Measurements from ENCODE around the gene TFAP2C. TPM values are rescaled to one million over a fixed set of nuclear protein-coding genes. Genes with fewer than 3 reads are reported as not detected.

Gene TFAP2C
- total RNA-seq, 3 donors from 2014 or later, result not detected

DNA sequence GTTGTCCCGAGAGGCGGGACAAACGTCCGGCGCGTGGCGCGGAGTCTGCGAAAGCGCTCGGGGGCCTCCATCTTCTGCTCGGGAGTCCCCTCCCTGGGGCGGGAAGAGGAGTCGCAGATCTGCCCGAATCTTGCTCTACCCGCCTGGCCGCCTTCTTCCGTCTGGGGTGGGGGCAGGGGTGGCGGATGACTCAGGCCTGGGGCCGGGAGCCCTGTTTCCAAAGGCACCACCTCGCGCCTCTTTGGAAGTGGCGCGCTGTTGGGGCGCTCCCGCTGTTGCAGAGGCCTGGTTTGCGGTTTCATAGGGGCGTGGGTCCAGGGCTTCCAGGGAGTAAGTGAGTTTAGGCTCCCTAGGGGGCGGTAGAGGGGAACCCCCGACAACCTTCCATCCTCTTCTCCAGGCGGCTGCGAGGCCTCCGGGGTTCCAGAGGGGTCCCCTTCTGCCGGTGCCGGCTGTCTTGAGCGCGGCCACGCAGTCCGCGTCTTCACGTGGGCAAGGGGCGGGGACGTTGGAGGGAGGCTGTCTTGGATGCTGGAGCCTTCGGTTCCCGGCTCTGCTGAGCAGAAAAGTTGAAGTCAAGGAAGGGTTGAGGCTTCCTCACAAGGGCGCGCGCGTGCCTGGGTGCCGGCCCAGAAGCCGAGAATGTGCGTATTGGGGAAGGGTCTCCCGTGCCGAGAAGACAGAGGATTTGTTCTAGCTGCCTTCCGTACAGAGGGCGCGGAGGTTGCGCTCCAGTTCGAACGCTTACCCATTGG, 2.6 kb upstream of the TFAP2C start:
- no peak for ATAC-seq
- no peaks in the 10 kb centered on the region for H3K9me3 Mint-ChIP-seq
- H3K36me3 Mint-ChIP-seq (ENCODE audit: insufficient read depth), result no peaks in the 10 kb centered on the region
- no peak overlapping the region for H3K4me3 Mint-ChIP-seq
- peaks cover 9% of the 10 kb centered on the region for H3K4me1 Mint-ChIP-seq (ENCODE audit: low read depth)
- peaks cover 61% of the 10 kb centered on the region for H3K27me3 Mint-ChIP-seq (ENCODE audit: low read depth)
- DNase-seq, result no peak

GRCh38 chr20:56627122-56628014, 1.7 kb upstream of the TFAP2C start:
- Mint-ChIP-seq H3K36me3 (ENCODE audit: insufficient read depth) (no peaks in the 10 kb centered on the region), H3K4me3 (peak overlapping the region; percentile 12), H3K27me3 (ENCODE audit: low read depth) (peaks cover 62% of the 10 kb centered on the region), H3K9me3 (no peaks in the 10 kb centered on the region), H3K4me1 (ENCODE audit: low read depth) (peaks cover 9% of the 10 kb centered on the region)
- no peak for ATAC-seq
- DNase-seq, result no peak

DNA sequence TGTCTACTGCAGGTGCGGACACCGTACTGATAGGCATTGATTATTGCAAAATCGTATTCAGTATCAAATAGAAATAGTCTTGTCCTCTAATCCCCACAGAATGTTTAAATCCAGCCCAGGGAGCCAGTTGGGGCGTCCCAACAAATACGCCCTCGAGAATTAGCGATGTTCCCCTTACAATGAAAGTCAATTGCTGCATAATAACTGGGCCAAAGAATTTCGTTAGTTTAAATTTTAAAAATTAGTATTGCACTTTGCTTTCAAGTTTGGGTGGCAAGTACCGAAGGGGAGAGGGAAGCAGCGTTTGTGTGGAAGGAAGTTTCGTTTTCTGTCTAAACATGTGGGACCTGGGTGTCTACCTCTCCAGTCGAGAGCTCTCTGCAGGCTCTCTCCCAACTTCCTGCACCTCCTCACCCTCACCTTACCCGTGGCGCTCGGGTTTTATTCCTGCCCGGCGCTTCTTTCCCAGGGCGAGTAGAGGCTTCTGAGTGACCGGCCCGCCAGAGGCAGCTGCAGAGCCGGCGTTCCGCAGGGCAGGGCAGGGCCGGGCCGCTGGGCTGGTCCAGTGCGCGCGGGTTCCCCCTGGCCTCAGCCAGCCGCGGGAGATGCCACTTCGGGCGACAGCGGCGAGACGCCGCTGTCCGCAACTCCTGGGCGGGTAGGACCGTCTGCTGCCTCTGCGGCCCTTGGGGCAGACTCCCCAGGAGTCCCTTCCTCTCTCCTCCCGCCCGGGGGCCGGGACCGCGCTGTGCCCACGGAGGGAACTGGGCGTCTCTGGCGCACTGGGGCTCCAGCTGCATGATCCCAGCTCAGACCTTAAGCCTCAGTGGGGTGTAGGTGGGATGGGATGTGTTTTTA, 862 bp upstream of the TFAP2C start:
- Mint-ChIP-seq H3K27me3 (ENCODE audit: low read depth) (peaks cover 63% of the 10 kb centered on the region), H3K4me1 (ENCODE audit: low read depth) (peaks cover 9% of the 10 kb centered on the region), H3K9me3 (no peaks in the 10 kb centered on the region), H3K4me3 (peak overlapping the region; percentile 38), H3K36me3 (ENCODE audit: insufficient read depth) (no peaks in the 10 kb centered on the region)
- ATAC-seq (peak; percentile 18 to 21), DNase-seq (no peak)

DNA sequence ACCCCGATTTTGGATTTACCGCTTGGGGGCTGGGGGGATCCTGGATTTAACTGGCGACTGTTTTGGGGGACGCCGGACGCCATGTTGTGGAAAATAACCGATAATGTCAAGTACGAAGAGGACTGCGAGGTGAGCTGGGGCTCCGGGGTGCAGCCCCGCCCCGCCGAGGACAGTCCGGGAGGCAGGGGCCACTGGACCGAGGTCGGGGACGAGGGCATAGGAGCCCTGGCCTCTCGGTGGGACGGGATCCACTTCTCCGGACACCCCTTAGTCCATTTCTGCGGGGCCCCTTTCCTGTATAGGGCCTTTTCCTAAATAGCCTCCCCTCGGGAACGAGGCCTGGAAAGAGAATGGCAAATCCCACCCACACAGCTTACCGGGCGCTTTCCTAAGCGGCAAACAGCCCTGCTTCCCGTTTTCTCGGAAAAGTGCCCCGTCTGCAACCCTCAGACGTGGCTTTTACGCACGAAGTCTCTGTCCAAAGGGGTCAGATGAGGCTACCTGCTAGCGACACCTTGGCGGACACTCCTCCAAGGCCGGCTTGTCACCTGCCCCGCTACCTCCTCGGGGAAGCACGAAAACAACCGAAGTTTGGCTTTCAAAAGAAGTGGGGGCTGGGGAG, 469 bp downstream of the TFAP2C start:
- H3K4me1 Mint-ChIP-seq (ENCODE audit: low read depth), result peaks cover 9% of the 10 kb centered on the region
- peaks cover 66% of the 10 kb centered on the region for H3K27me3 Mint-ChIP-seq (ENCODE audit: low read depth)
- no peaks in the 10 kb centered on the region for H3K9me3 Mint-ChIP-seq
- no peaks in the 10 kb centered on the region for H3K36me3 Mint-ChIP-seq (ENCODE audit: insufficient read depth)
- H3K4me3 Mint-ChIP-seq, result no peak overlapping the region
- ATAC-seq (no peak), DNase-seq (no peak)

DNA sequence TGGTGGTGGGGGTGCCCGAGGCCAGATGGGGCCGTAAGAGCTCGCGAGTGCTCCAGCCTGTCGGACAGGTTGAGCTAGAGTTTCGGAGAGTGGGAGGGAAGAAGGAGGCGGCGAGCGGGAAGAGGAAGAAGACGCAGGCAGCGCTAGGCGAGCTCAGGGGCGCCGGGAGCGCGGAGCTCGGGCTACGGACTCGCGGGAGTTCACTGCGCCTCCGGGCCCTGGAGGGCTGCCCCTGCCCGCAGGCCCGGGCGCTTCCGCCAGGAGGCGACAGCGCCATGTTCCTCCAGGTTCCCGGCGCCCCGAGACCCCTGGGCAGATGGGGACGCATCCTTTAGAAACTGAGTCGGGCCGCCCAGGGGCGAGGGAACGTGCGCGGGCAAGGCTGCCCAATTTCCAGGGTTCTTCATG, 984 bp downstream of the TFAP2C start:
- DNase-seq (no peak), ATAC-seq (peak in 1 of 2 donors; percentile 29)
- H3K4me3 Mint-ChIP-seq, result no peak overlapping the region

GRCh38 chr20:56630506-56631317, 1.6 kb downstream of the TFAP2C start:
- no peaks in the 10 kb centered on the region for H3K9me3 Mint-ChIP-seq
- peaks cover 9% of the 10 kb centered on the region for H3K4me1 Mint-ChIP-seq (ENCODE audit: low read depth)
- no peak for DNase-seq
- no peak for ATAC-seq
- peaks cover 61% of the 10 kb centered on the region for H3K27me3 Mint-ChIP-seq (ENCODE audit: low read depth)
- H3K36me3 Mint-ChIP-seq (ENCODE audit: insufficient read depth), result no peaks in the 10 kb centered on the region
- no peak overlapping the region for H3K4me3 Mint-ChIP-seq

More for the DNA sequence above, 984 bp downstream of the TFAP2C start:
- Mint-ChIP-seq H3K27me3 (ENCODE audit: low read depth) (peaks cover 62% of the 10 kb centered on the region), H3K36me3 (ENCODE audit: insufficient read depth) (no peaks in the 10 kb centered on the region), H3K9me3 (no peaks in the 10 kb centered on the region), H3K4me1 (ENCODE audit: low read depth) (peaks cover 9% of the 10 kb centered on the region)

DNA sequence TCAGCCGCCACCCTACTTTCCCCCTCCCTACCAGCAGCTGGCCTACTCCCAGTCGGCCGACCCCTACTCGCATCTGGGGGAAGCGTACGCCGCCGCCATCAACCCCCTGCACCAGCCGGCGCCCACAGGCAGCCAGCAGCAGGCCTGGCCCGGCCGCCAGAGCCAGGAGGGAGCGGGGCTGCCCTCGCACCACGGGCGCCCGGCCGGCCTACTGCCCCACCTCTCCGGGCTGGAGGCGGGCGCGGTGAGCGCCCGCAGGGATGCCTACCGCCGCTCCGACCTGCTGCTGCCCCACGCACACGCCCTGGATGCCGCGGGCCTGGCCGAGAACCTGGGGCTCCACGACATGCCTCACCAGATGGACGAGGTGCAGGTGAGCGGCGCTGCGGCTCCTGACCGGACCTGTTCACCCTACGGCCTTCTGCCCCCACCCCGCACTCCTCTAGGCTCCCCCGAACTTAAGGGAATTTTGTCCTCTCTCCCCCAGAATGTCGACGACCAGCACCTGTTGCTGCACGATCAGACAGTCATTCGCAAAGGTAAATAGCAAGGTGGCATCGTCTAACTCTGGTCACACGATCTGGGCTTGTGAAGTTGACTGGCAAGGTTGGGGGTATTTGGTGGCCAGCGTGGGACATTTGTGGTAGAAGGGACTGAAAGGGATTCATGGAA, 2.3 kb downstream of the TFAP2C start:
- no peaks in the 10 kb centered on the region for H3K9me3 Mint-ChIP-seq
- H3K27me3 Mint-ChIP-seq (ENCODE audit: low read depth), result peaks cover 59% of the 10 kb centered on the region
- H3K4me3 Mint-ChIP-seq, result no peak overlapping the region
- no peak for ATAC-seq
- no peaks in the 10 kb centered on the region for H3K36me3 Mint-ChIP-seq (ENCODE audit: insufficient read depth)
- peaks cover 9% of the 10 kb centered on the region for H3K4me1 Mint-ChIP-seq (ENCODE audit: low read depth)
- no peak for DNase-seq

GRCh38 chr20:56631990-56632327, 2.9 kb downstream of the TFAP2C start:
- no peak for ATAC-seq
- Mint-ChIP-seq H3K4me1 (ENCODE audit: low read depth) (peaks cover 9% of the 10 kb centered on the region), H3K27me3 (ENCODE audit: low read depth) (peaks cover 54% of the 10 kb centered on the region), H3K9me3 (no peaks in the 10 kb centered on the region), H3K4me3 (no peak overlapping the region), H3K36me3 (ENCODE audit: insufficient read depth) (no peaks in the 10 kb centered on the region)
- DNase-seq, result no peak

DNA sequence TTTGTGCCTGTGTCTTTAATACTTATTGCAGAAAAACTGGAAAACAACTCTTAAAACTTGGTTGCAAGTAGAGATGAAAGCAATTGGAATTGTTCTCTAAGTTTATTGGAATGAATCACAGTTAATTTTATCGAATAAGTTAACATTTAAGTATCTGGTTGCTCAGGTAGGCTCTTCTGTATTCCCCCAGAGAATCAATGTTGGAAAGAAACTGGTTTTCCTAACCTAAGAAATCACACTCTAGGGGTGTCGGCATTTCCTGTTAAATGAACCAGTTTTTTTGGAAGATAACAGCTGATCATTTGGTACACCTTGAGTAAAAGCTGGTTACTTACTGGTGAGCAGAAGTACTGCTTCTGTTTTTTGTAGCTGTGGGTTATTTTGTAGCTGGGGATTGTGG, 5.2 kb downstream of the TFAP2C start:
- Mint-ChIP-seq H3K4me1 (ENCODE audit: low read depth) (no peaks in the 10 kb centered on the region), H3K9me3 (no peaks in the 10 kb centered on the region), H3K4me3 (no peak overlapping the region), H3K36me3 (ENCODE audit: insufficient read depth) (no peaks in the 10 kb centered on the region), H3K27me3 (ENCODE audit: low read depth) (peaks cover 39% of the 10 kb centered on the region)
- no peak for DNase-seq
- no peak for ATAC-seq

DNA sequence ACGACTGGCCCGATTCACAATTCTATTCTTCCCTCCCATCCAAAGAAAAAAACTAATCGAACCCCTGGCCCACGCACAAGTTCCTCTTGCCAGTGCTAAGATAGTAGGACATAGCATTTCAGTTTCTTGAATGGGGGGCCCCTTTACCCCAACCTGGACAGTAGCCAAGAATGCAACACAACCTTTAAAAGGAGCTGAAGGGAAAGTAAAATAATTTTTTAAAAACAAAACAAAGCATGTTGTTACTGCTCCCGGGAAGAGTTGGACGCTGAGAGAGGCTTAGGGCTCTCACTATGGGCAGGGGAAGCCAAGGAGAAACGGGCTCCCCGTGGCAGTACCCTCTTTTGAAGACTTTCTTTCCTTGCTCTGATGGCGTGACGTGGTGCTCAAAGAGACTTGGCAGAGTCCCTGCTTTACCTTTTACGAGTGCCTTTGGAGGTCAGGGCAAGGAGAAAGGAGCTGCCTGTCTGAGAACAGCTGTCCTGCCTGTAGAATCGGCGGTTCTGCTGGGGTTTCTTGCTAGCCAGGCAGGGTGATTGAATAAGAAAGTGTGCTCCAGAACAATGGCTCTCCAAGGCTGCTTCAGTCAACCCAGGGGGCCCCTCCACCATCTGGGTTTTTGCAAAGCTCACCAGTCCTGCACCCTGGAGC, 5.8 kb downstream of the TFAP2C start:
- no peak for DNase-seq
- no peak for ATAC-seq
- peaks cover 35% of the 10 kb centered on the region for H3K27me3 Mint-ChIP-seq (ENCODE audit: low read depth)

GRCh38 chr20:56636716-56637115, 7.6 kb downstream of the TFAP2C start:
- H3K9me3 Mint-ChIP-seq, result no peaks in the 10 kb centered on the region
- peaks cover 31% of the 10 kb centered on the region for H3K27me3 Mint-ChIP-seq (ENCODE audit: low read depth)
- H3K4me3 Mint-ChIP-seq, result no peak overlapping the region
- DNase-seq (no peak), ATAC-seq (no peak)
- H3K36me3 Mint-ChIP-seq (ENCODE audit: insufficient read depth), result no peaks in the 10 kb centered on the region
- no peaks in the 10 kb centered on the region for H3K4me1 Mint-ChIP-seq (ENCODE audit: low read depth)

More for the DNA sequence above, 5.8 kb downstream of the TFAP2C start:
- no peaks in the 10 kb centered on the region for H3K4me1 Mint-ChIP-seq (ENCODE audit: low read depth)
- no peak overlapping the region for H3K4me3 Mint-ChIP-seq
- H3K9me3 Mint-ChIP-seq, result no peaks in the 10 kb centered on the region
- no peaks in the 10 kb centered on the region for H3K36me3 Mint-ChIP-seq (ENCODE audit: insufficient read depth)

DNA sequence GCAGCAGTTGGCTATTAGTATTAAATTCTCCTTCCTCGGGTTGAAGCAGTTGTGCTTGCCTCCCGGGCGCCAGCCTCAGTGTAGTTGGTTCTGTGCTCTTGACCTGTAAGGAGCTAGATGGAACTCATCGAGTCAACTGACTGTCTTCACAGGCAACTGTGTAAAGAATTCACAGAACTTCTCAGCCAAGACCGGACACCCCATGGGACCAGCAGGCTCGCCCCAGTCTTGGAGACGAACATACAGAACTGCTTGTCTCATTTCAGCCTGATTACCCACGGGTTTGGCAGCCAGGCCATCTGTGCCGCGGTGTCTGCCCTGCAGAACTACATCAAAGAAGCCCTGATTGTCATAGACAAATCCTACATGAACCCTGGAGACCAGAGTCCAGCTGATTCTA, 8.5 kb downstream of the TFAP2C start:
- Mint-ChIP-seq H3K36me3 (ENCODE audit: insufficient read depth) (no peaks in the 10 kb centered on the region), H3K4me3 (no peak overlapping the region), H3K4me1 (ENCODE audit: low read depth) (no peaks in the 10 kb centered on the region), H3K27me3 (ENCODE audit: low read depth) (peaks cover 29% of the 10 kb centered on the region), H3K9me3 (no peaks in the 10 kb centered on the region)
- no peak for DNase-seq
- ATAC-seq, result no peak

All from activated T-cell treated with anti-CD3 and anti-CD28 coated beads, Interleukin-2, amount 50 U/mL, for 4 hours (primary cell).